Smooth muscle cell (in vitro differentiated cells): ENCODE results near the gene INSR. TPM values are rescaled to one million over a fixed set of nuclear protein-coding genes. Genes with fewer than 3 reads are reported as not detected.

Source experiments
- DNase-seq: peaks from one replicate; lab custom pipeline; 2025; ENCODE audit not compliant: unreplicated experiment; lab: John Stamatoyannopoulos, UW
- H2AFZ ChIP-seq: fragments of 200-600 bp; sonication (generic); 2 replicates; pipeline ENCODE4 v1.6.0; 2016; ENCODE audit warnings: antibody characterized with exemption, low read depth, mild to moderate bottlenecking
- H3F3A ChIP-seq: fragments of 200-600 bp; sonication (generic); 2 replicates; pipeline ENCODE4 v1.6.0; 2017; ENCODE audit warnings: antibody characterized with exemption, low read depth
- H3K27ac ChIP-seq: fragments of 200-600 bp; sonication (generic); 2 replicates; pipeline ENCODE4 v1.5.1; 2016; ENCODE audit warnings: low read depth, mild to moderate bottlenecking
- H3K27me3 ChIP-seq: fragments of 200-600 bp; sonication (generic); 2 replicates; pipeline ENCODE4 v1.6.1; 2016; ENCODE audit warnings: low read depth, mild to moderate bottlenecking
- H3K36me3 ChIP-seq: fragments of 200-600 bp; sonication (generic); 2 replicates; pipeline ENCODE4 v1.5.1; 2016; ENCODE audit warnings: low read depth
- H3K4me1 ChIP-seq: fragments of 200-600 bp; sonication (generic); 2 replicates; pipeline ENCODE4 v1.5.1; 2016; ENCODE audit warnings: low read depth
- H3K4me2 ChIP-seq: fragments of 200-600 bp; sonication (generic); 2 replicates; pipeline ENCODE4 v1.6.0; 2016; ENCODE audit warnings: mild to moderate bottlenecking
- H3K4me3 ChIP-seq: fragments of 200-600 bp; sonication (generic); 2 replicates; pipeline ENCODE4 v1.5.1; 2016; ENCODE audit warnings: mild to moderate bottlenecking
- H3K79me2 ChIP-seq: fragments of 200-600 bp; sonication (generic); 2 replicates; pipeline ENCODE4 v1.6.0; 2016; ENCODE audit warnings: low read depth, mild to moderate bottlenecking
- H3K9ac ChIP-seq: fragments of 200-600 bp; sonication (generic); 2 replicates; pipeline ENCODE4 v1.6.0; 2016; ENCODE audit warnings: low read depth
- H3K9me3 ChIP-seq: fragments of 200-600 bp; sonication (generic); replicated peaks from 2 replicates; pipeline ENCODE4 v1.5.1; 2016; ENCODE audit warnings: low read depth
- H4K20me1 ChIP-seq: fragments of 200-600 bp; sonication (generic); 2 replicates; pipeline ENCODE4 v1.6.0; 2016; ENCODE audit warnings: low read depth
- CTCF ChIP-seq: fragments of 200-600 bp; sonication (generic); IDR thresholded peaks from 2 replicates; pipeline ENCODE4 v1.5.1; 2017; ENCODE audit warnings: borderline replicate concordance, mild to moderate bottlenecking, antibody characterized with exemption; ENCODE audit not compliant: insufficient read depth, poor library complexity, severe bottlenecking
- WGBS: methylation state at CpG from one replicate; pipeline ENCODE4 v1.1.7; 2016; ENCODE audit warnings: low lambda C conversion rate; 5-methylcytosine and 5-hydroxymethylcytosine counted together
- polyA plus RNA-seq: library from polyadenylated mRNA; unstranded; fragments of >200 nt; fragmentation: Nextera tagmentation; extraction: Ambion mirVana; gene quantifications from 2 replicates; pipeline ENCODE4 v1.2.1, GENCODE V29; 2016
- total RNA-seq: library from RNA; depleted of rRNA; stranded (reverse); fragments of >200 nt; gene quantifications from 2 replicates; pipeline ENCODE4 v1.2.3, GENCODE V29; 2014

Gene INSR
- 8.5 and 12.7 TPM in 2 replicates for total RNA-seq
- 2.8 and 3.9 TPM in 2 replicates for polyA plus RNA-seq

DNA sequence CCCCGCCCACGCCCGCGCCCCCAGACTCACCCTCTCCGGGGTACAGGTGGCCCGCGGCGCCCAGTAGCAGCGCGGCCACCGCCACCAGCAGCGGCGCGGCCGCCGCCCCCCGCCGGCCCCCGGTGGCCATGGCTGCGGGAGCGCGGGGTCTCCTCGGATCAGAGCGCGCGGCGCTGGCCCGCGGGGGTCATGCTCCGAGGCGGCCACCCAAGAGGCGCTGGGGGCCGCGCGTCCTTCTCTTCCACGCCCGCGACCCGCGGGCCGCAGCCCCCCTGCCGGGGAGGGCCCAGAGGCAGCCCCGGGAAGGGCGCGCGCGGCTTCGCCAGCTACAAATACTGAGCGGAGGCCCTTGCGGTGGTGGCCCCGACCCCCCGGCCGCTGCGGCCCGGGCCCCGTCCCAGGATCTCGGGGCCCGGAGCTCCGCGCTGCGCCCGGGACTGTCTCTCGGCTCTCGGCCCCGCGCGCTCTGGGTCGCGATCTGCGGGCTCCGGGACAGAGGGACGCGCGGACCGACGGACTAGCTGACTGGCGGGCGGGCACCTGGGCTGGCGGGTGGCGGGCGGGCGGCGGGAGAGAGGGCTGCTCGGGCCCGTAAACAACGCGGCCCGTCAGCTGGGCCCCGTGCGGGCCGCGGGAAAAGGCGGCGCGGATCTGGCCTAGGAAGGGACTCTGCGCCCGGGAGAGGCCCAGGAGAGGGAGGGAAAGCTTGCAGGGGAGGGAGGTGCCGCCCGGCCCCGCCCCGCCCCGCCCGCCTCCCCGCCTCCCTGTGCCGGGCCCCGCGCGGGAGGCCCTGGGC is at the start of gene INSR:
INSR (minus strand) TSS at position 653 of the 796 bp plus-strand sequence; CDS start at position 130, 523 bp downstream.
- peak within 1 kb of the TSS; percentile 98 for H2AFZ ChIP-seq
- H4K20me1 ChIP-seq, result peaks cover 9% of the 10 kb centered on the region
- no peaks in the 10 kb centered on the region for H3K27me3 ChIP-seq
- H3K4me1 ChIP-seq, result peaks cover 2% of the 10 kb centered on the region
- H3K27ac ChIP-seq, result no peak within 1 kb of the TSS
- DNase-seq, result peak; percentile 44
- 1% methylated on average over 77 of the region's 108 CpGs for WGBS
- no peaks in the 10 kb centered on the region for H3K9me3 ChIP-seq
- peak within 1 kb of the TSS; percentile 95 for H3K4me3 ChIP-seq
- H3F3A ChIP-seq, result peaks cover 4% of the 10 kb centered on the region
- H3K9ac ChIP-seq, result peak within 1 kb of the TSS; percentile 81
- H3K79me2 ChIP-seq, result no peaks in the 10 kb centered on the region
- H3K4me2 ChIP-seq, result peak within 1 kb of the TSS; percentile 99
- no peaks in the 10 kb centered on the region for H3K36me3 ChIP-seq
- TF ChIP-seq CTCF, result no peak

DNA sequence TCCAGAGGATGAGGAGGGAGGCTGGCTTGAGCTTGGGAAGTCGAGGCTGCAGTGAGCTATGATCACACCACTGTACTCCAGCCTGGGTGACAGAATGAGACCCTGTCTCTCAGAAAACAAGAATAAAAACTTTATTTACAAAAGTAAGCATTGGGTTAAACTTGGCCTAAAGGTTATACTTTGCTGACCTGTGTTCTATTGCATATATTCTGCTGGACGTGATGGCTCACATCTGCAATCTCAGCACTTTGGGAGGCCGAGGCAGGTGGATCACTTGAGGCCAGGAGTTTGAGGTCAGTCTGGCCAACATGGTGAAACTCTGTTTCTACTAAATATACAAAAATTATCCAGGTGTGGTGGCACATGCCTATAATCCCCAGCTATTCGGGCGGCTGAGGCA is 47.9 kb upstream of the INSR start:
- Histone ChIP-seq H3K4me3 (no peak overlapping the region), H3K27me3 (no peaks in the 10 kb centered on the region), H3K36me3 (no peaks in the 10 kb centered on the region), H3K4me1 (no peaks in the 10 kb centered on the region), H3K9ac (no peak overlapping the region), H3K79me2 (no peaks in the 10 kb centered on the region), H3K27ac (no peak overlapping the region), H3K4me2 (no peak overlapping the region), H3F3A (no peaks in the 10 kb centered on the region), H4K20me1 (no peaks in the 10 kb centered on the region), H2AFZ (no peak overlapping the region), H3K9me3 (no peaks in the 10 kb centered on the region)
- no peak for TF ChIP-seq CTCF
- no peak for DNase-seq
- 89% methylated on average over 5 of the region's 5 CpGs for WGBS

GRCh38 chr19:7340959-7341837 is 47.0 kb upstream of the INSR start:
- H3K27ac ChIP-seq, result no peak overlapping the region
- no peaks in the 10 kb centered on the region for H3F3A ChIP-seq
- H3K27me3 ChIP-seq, result no peaks in the 10 kb centered on the region
- H4K20me1 ChIP-seq, result no peaks in the 10 kb centered on the region
- 53% methylated on average over 22 of the region's 22 CpGs for WGBS
- H3K9ac ChIP-seq, result no peak overlapping the region
- no peak overlapping the region for H2AFZ ChIP-seq
- DNase-seq, result peak; percentile 73
- no peaks in the 10 kb centered on the region for H3K36me3 ChIP-seq
- H3K4me1 ChIP-seq, result no peaks in the 10 kb centered on the region
- H3K9me3 ChIP-seq, result no peaks in the 10 kb centered on the region
- no peak overlapping the region for H3K4me2 ChIP-seq
- TF ChIP-seq CTCF, result peak; percentile 95
- H3K79me2 ChIP-seq, result no peaks in the 10 kb centered on the region
- no peak overlapping the region for H3K4me3 ChIP-seq
